ENCODE measurements around the gene DNAH17.

The DNAH17 gene

DNA sequence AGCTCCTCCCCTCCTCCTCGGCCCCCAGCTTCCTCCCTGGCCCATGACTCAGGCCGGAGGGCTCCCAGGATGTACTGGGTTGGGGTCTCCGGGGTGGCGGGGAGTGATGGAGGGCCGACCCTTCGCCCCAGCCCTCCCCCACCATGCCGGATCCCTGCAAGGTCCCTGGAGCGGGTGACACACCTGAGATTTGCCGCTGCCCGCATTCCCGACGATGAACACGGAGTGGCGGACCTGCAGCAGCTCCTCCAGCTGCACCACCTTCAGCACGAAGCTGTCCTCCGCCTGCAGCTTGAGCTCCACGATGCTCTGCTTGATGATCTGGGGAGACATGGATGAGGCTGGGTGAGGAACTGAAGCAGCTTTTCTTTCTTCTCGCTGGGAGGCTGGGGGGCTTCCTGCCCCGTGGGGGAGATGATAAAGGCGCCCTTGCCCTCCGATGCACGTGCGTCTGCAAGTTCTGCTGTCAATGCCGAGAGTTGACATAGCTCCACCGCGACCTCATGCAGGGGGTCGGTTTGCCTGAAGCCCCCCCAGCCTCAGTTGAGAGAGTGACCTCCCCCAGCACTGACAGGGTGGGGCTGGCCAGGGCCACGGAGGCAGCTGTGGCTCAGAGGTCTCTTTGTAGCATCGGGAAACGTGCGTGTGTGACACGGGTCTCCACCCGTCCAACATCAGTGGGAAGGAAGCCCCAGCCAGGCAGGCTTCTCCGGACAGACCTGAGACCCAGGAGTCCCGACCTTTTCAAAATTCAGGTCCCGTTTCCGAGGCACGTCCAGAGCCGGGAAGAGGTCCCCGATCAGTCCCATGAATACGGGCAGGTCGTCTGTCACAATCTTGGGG is 83.1 kb downstream of the DNAH17 start:
- no peak for ATAC-seq

DNA sequence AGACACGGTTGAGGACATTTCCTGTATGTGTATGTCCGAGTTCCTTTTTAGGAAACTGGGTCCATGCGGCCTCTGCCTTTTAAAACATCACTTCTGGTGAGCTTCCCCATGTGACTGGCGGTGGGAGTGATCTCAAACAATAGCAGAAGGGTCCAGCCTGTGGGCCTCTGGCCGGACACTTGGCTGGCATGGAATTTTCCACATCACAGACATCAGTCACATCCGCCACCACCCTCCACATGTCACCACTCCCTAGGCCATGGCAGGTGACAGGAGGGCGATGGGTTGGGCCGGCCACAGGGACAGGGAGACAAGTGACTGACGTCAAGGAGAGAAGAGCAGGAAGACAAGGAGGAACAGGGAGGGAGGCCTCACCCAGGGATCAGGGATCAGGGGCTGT is 83.7 kb downstream of the DNAH17 start:
- no peak for ATAC-seq

DNA sequence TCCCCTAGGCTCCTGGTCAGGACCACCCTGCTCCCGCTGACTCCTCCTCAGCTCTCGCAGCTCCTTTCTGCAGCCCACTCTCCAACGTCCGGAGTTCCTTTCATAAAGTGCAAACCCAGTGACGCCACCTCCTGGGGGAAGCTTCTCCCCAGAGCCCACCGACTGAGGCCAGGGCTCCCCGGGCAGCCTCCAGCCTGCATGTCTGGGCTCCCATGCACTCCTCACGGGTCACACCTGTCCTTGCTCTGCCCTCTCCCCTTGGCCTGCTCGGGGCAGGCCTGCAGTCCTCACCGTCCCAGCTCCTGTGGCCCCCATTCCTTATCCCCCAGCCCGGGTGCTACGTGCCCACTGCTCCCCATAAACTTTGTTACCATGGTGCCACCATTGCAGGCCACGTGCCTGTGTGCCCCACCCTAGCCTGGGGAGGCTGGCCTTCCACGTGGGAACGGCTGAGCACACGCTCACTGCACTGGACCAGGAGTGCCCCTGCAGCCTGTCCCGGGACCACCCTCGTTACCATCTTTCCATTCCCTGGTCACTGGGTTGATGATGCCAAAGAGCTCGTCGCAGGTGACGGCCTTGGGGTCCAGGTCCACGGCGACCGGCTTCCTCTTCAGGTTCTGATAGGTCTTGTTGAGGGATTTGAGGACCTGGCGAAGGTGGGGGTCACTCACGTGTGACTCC is 84.9 kb downstream of the DNAH17 start:
- ATAC-seq = no peak

DNA sequence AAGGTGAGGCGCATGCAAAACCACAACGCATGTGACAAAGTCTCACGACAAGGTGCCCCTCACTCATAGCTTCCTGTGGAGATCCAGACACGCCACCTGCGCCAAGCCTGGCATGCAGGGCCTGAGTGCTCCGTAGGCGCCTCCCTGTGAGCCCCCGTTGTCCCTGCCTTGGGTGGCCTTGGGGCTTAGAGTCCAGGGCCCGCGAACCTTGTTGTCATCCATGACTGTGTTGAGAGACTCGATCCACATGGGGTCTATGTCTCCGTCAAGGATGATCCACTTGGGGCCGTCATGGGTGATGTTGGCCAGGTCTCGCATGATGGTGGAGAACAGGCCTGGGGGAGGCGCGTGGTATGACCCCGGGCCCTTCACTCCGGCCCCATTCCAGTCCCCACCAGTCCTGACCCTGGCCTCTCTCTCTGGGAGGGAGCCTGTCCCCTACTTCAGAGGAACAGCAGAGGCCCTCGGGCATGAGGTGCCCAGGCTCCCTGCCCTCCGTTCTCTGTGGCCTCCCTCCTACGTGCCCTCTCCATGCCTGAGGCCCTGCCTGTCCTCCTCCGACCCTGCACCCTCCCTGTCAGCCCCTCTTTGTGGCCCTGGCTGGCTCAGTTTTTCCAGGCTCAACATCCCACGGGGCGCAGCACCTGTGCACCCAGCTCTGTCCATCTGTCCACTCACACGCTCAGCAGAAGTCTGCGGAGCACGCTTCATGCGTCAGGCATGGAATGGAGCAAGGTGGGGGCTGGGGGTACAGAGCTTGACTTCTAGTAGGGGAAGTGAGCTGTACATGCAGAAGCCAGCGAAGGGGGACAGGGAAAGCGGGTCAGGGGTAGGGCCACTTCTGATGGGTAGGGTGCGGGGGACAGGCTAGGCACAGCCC is 85.7 kb downstream of the DNAH17 start:
- no peak for ATAC-seq

DNA sequence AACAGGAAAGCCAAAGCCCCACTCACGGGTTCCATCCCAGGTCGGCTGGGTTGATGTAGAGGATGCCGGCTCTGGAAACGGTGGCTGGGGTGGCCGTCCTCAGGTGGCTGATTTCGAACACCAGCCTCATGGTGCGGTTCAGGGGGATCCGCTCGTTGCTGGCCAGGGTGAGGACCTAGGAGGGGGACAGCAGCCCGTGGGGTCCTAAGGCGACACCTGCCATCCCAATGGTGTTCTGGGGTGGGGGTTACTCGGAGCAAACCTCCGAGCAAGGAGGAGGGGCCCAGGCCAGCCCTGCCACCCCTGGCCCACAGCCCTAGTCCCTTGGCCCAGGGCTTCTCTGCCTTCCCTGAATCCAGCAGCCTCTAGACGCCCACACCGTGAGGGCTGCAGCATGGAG is 86.5 kb downstream of the DNAH17 start:
- no peak for ATAC-seq

DNA sequence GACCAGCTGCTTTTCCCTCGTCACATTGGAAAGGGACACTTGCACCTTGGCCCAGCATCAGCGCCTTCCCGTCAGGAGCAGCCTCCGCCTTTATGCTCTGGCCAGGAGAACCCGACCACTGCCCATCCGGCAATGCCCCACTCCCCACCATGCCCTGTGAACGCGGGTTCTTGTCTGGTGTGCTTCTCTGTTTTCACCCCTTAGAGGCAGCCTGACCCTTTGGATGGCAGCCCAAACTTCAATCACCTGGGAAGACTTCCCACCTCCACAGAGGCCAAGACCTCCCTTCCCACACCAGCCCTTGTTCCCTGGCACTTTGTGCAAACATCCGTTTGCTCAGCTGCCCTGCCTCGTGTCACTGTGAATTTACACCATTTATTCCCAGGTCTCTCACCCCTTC is 87.0 kb downstream of the DNAH17 start:
- ATAC-seq = no peak

DNA sequence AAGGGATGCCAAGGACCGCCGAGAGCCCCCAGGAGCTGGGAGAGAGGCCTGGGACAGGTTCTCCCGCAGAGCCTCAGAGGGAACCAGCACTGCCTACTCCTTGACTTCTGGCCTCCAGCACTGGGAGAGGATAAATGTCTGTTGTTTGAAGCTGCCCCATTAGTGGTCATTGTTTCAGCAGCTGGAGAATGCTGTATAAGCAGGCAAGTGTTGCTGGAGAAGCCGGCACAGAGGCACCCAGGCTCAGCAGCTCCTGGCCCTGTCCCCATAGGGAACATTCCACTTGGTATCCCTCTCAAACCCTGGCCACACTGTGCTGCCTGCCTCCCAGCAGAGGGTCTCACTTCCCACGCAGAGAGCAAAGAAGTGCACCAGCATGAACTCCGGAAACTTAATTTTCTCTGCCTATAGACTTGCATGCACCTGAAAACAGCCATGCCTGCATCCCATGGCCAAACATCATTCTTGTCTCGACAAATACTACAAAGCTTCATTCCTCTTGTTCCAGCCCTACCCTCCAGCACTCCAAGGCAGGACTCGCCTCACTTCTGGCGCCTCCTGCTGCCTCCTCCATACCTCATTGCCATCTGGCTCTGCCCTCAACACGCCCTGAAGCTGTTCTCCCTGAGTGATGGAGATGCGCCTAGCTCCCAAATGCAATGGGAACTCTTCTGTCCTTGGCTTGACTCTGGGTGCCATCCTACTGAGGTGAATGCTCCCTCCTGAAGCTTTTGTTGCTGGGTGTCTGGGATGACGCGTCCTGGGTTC is 88.1 kb downstream of the DNAH17 start:
- no peak for ATAC-seq

DNA sequence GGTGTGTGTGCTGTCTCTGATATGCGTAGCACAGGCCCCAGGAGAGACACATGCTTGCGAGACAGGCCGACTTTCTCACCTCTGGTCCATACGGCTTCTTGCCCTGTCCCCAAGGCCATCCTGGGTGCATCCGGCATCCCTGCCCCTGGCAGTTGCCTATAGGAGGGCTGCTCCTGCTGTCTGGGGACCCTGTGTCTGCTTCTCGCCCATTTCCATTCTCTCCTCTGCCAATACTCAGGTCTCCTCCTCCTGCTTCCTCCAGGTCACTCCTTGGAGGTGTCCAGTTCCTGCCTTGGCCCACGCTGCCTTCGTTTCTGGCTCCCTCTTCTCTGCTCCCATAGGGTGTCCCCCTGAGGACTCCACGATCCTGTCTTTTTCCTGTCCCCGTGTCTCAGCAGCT is 89.0 kb downstream of the DNAH17 start:
- ATAC-seq = no peak

DNA sequence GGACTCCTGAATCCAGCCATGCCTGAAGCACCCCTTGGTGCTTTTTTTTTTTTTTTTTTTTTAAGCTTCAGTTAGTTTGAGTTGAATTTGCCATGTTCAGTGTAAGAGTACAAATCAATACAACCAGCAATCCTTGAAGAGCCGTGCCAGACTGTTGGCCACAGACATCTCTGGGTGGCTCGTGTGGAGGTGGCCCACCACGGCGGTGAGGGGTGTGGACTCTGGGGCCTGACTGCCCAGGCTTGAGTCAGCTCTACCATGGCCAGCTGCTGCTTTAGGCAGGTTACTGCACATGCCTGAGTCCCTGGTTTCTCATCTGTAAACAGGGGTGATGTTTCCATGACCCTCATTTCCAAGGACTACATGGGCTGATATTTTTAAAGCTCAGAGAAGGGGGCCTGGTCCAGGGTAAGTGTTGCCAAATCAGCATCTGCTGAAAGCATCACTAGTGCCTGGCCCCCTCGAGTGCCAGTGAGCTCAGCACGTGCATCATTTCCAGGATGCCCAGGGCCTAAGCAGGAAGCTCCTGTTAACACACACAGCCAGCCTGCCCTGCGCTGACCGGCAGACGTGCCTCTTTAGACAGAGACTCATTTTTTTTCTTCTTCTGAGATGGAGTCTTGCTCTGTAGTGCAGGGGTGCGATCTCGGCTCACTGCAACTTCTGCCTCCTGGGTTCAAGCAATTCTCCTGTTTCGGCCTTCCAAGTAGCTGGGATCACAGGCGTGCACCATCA is 90.1 kb downstream of the DNAH17 start:
- ATAC-seq = no peak

DNA sequence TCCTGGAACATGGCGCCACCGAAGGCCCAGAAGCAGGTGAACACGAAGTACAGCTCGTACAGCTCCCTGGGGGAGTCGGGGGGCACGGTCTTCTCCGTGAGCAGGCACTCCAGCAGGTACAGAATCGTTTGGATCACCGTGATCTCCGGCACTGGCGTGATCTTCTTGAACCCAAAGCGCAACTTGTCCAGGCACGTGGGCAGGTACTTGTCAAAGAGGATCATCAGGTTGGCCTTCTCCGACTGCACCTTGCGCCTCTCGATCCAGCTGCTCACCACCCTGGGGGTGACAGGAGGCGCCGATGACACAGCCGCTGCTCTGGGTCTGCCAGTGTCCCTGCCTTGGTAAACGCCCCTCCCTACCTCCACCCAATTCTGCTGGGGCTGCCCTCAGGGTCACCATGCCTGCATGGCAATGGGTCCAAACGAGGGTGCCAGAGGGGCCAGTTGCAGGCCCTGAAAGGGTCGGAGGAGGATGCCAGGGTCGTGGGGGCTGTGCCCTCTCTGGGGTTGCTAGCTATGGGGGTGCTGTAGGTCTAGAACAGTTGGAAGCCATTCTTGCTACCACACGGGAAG is 90.9 kb downstream of the DNAH17 start:
- no peak for ATAC-seq

DNA sequence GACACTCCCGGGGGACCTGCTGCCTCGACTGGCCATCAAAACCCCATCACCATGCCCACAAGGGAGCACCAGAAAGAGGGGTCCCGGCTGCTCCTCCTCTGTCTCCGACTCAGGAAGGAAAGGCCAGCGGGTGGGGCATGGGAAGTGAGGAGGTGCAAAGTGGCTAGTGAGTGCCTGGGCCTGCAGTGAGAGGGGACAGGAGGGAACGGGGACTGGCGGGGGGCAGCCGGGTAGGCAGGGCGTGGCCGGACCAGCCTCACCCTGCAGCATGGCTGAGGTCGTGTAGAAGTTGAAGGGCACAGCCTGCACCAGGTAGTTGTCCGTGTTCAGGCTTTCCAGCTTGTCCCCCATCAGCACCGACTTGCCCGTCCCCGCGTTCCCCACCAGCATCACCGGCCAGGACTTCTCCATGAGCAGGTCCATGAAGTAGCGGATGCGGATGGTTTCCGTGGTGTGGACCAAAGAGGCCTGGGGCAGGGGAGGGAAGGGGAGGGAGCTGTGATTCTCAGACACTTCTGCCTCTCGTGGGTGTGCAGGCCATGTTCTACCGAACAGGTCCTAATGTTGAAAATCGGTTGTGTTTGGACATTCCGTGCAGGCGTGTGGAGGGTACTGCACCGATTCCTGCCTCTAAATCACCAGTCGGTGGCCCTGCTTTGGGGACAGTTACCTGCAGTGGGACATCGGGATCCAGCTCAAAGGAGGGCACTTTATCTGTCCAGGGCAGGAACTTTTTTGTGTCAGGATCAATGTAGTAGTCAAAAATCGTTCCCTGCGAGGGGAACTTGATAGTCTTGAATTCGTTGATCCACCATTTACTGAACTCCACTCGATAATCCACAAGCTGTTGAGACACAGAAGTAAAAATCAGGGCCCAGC is 91.7 kb downstream of the DNAH17 start:
- no peak for ATAC-seq

DNA sequence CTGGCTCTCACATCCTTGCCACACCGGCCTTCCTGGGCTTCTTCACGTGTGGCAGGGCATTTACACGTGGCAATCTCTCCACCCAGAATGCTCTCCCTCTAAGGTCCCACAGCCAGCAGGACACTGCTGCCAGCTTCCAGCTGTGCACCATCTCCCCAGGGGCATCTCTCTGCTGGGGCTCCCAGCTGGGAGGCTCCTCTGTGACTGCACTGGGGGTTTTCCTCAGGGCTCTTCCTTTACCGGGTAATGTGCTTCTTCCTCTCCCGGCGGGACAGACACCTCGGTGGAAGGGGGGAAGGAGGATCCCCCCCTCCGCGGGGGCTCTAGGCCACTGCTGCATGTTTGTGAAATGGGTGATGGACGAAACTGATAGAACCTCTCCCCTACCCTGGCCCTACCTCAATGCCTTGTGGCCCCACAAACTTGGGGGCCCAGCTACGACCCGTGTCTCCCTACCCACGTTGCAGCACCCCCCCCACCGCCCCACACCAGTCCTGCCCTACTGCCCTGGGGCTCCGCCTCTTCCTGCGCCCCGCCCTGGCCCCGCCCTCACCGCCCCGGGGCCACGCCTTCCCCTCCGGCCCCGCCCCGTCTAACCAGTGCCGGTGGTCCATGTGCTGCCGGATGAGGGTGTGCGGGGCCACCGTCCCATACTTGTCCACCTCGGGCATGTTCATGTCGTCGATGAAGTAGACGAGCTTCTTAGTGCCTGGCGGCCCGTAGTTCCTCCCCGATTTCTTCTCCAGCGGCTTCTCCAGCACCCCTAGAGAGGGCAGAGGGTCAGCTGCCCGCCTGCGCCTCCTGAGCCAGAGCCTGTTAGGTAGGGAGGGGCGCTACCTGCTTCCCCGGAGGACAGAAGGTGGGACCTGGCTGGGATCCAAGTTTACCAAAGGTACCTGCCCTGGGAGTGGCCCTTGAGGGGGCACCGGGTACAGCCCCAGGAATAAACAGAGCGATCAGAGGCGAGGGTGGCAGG is 92.6 kb downstream of the DNAH17 start:
- ATAC-seq = peak; percentile 88 to 89

DNA sequence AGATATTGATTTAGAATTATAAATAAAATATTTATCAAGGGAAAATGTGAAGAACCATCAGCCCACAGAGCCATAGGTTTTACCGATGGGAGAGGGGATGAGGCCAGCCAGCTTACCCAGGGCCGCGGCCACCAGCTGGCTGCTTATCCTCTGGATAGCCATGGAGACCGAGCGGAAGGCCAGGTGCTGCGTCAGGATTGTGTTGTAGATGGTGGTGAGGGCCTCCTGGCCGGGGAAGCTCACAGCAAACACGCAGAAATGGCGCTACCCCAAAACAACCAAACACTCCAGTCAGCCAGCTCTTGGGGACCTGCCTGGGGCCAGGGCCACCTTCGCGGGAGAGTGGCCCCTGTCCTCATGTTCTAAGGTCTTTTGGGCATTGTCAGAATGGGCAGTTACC is 97.8 kb downstream of the DNAH17 start:
- no peak for ATAC-seq

DNA sequence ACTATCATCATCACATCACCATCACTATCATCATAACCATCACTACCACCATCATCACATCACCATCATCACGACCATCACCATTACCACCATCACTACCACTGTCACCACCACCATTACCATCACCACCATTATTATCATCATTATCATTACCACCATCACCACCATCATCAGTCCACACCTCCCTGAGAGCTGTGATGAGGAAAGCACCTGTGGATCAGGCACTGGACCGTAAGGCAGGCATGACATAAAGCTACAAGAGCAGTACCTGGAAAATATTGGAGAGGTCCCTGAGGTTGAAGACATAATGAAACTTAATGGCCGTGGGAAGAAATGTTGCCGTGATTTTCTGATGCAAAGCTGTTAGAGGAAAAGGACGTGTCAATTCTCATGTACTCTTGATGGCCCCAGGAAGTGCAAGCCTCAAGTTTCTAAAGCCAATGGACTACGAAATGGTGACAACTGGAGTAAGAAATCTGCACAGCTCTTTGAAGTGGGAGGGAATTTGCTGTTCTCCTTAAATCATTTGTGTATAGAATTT is 98.4 kb downstream of the DNAH17 start:
- ATAC-seq = no peak

DNA sequence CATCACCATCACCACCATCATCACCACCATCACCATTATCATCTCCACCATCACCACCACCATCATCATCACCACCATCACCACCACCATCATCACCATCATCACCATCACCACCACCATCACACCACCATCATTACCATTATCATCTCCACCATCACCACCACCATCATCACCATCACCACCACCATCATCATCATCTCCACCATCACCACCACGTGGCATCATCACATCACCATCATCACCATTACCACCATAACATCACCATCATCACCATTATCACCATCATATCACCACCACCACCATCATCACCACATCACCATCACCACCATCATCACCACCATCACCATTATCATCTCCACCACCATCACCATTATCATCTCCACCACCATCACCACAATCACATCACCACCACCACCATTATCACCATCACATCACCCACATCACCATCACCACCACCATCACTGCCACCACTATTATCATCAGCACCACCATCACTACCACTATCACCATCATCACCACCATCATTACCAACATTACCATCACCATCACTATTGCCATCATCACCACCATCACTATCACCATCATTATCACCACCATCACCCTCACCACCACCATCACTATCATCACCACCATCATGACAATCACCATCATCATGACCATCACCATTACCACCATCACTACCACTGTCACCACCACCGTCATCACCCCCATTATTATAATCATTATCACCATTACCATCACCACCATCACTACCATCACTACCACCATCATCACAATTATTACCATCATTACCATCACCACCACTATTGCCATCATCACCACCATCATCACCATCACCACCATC is 99.1 kb downstream of the DNAH17 start:
- ATAC-seq = no peak

DNA sequence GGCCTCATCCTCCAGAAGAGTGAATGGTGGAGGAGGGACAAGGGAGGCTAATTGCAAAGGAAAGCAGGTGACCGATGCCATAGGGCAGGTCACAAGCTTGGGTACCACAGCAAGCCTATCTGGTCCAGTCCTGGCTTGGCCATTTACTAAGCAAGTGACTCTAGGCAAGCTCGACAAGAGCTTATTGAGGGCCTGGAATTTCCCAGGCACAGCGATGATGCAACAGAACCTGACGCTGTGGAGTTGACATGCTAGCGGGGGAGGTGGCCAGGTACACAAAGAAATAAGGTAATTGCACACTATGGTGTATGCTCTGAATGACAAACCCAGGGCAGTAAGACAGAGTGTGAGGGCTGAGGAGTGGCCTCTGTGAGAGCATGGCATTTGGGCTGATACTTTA is 100.2 kb downstream of the DNAH17 start:
- ATAC-seq = no peak

DNA sequence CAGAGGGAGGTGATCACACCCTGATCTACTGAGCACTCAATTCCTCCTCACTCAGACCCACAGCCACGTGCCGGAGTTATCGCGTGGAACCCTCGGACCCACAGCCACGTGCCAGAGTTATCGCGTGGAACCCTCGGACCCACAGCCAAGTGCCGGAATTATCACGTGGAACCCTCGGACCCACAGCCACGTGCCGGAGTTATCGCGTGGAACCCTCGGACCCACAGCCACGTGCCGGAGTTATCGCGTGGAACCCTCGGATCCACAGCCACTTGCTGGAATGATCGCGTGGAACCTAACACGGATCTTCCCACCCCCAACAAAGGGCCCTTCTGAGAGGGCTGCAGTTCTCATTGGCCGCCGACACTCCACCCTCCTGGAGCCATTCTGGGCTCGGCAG is 101.0 kb downstream of the DNAH17 start:
- no peak for ATAC-seq

DNA sequence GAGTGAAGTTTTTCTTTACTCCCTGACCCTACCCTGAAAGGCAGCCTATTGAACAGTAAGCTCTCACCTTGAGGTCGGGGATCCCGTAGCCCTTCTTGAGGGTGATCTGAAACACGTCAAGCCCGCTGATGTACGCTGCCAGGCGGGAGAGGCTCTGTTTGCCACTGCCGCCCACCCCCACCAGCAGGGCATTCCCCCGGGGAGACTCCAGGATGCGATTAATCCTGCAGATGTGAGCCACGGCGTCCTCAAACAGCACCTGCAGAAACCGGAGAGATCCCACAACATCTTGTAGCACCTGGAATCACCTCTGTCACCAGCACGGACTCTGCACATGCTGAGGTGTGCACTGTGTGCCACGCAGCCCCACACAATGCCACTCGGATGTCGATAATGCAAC is 102.0 kb downstream of the DNAH17 start:
- no peak for ATAC-seq

Measured in activated CD4-positive, CD25-positive, alpha-beta regulatory T cell treated with anti-CD3 and anti-CD28 coated beads, Interleukin-2, amount 50 U/mL, for 24 hours (primary cell).